Right lobe of liver (tissue), 6 donors: Measurements from ENCODE around the gene NEB. TPM values are rescaled to one million over a fixed set of nuclear protein-coding genes. Genes with fewer than 3 reads are reported as not detected.

Experiments
- ATAC-seq, 4 donors: fragments of 200-7000 bp; cut with Tn5 transposase; one replicate each; pipeline ENCODE4 v1.9.1; 2020; ENCODE audit warnings: mild to moderate bottlenecking in 4 of 4, moderate library complexity in 4 of 4
- DNase-seq, 3 donors: peaks; one replicate each; pipeline ENCODE4 v3.0.0-alpha.2; 2020
- H3K27ac ChIP-seq, 3 donors: fragments of 200-600 bp; one replicate each; pipeline ENCODE4 v1.8.0; 2022
- H3K27me3 ChIP-seq, 2 donors: fragments of 200-600 bp; one replicate each; pipeline ENCODE4 v1.8.0; 2022
- H3K36me3 ChIP-seq, 4 donors: fragments of 200-600 bp; sonication (generic) in 1 of 4; one replicate each; pipeline versions ENCODE4 v1.5.1 to v1.8.0; 2017 to 2022; ENCODE audit warnings: control low read depth in 1 of 4
- H3K4me1 ChIP-seq, 4 donors: fragments of 200-600 bp; sonication (generic) in 1 of 4; one replicate each; pipeline versions ENCODE4 v1.5.1 to v1.8.0; 2017 to 2022; ENCODE audit warnings: control low read depth in 1 of 4
- H3K4me3 ChIP-seq, 3 donors: fragments of 200-600 bp; one replicate each; pipeline ENCODE4 v1.8.0; 2022
- H3K9me3 ChIP-seq, 4 donors: fragments of 200-600 bp; sonication (generic) in 1 of 4; one replicate each; pipeline versions ENCODE4 v1.5.1 to v1.8.0; 2017 to 2022; ENCODE audit warnings: control low read depth in 1 of 4
- POLR2A ChIP-seq: fragments of 450-650 bp; IDR thresholded peaks from one replicate; pipeline ENCODE4 v1.6.1; 2017; ENCODE audit warnings: antibody characterized with exemption, mild to moderate bottlenecking
- WGBS: methylation state at CpG from one replicate; pipeline ENCODE4 v1.1.6; 2018; ENCODE audit warnings: low coverage, low lambda C conversion rate; ENCODE audit not compliant: insufficient coverage; ENCODE audit errors: missing lambda C conversion rate; 5-methylcytosine and 5-hydroxymethylcytosine counted together
- intact Hi-C, 2 donors: fragments of 100-400 bp; cut with DNase I; formaldehyde crosslinking; loops; one replicate each; pipeline versions ENCODE4 v1.11.2 to v1.14.1; 2022
- total RNA-seq, 6 experiments: library from RNA; depleted of rRNA in 2 of 6; stranded (reverse); fragments of >200 nt in 2 of 6; fragmentation: NEBNext Ultra II Directional in 3 of 6; extraction: Animal tissue kit (Norgen Biotek cat#: 25700) in 3 of 6; gene quantifications; one replicate each; pipeline versions ENCODE4 v1.1.0 to v1.2.4, GENCODE V29; 2016 to 2023
- TF ChIP-seq, protein P1 (sequence below), 4 donors: fragments of 200-600 bp in 3 of 4; fragments of 450-650 bp in 1 of 4; IDR thresholded peaks; one replicate each; pipeline versions ENCODE4 v1.5.1 to v1.8.0; 2016 to 2022; ENCODE audit warnings: antibody characterized with exemption in 4 of 4, mild to moderate bottlenecking in 2 of 4
- donor health status: DM: no; HTN: yes; CAD: no.
- donor health status: DM: no; HTN: no; CAD: no.
- donor health status: DM: no; HTN: no; CAD: no.
- donor health status: DM: no; HTN: yes; CAD: no.
- donor health status: DM: no; HTN: yes; CAD: no.

The NEB gene
- total RNA-seq, 6 experiments from 2014 or later: 1.3 to 23.1 (median 9.2) TPM

DNA sequence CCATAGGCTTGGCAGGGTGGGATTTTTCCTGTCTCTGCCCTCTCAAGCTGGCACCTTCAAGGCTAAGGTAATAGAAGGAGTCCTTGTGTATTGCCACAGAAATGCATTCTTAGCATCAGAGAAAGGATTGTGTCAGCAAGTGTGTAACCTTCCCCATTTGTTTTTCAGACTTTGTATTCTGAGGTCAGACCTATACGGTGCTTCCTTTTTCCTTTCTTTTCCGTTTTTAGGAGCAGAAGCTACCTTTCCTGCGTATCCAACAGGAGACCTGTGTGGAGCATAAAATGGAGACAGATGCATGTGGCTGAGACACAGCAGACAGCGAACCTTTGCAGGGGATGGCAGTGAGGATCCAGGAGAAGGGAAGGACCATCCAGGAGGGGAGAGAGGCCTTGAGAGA lies 47.4 kb upstream of the NEB start:
- no peaks in the 10 kb centered on the region for H3K27me3 ChIP-seq
- no peak overlapping the region for H3K4me3 ChIP-seq
- peaks cover 0 to 8% (median 0%) of the 10 kb centered on the region in 4 donors for H3K36me3 ChIP-seq
- intact Hi-C loops: no loop called here
- H3K9me3 ChIP-seq: no peaks in the 10 kb centered on the region
- no peak overlapping the region for H3K27ac ChIP-seq
- ATAC-seq: no peak
- 73% methylated on average over 3 of the region's 4 CpGs for WGBS
- H3K4me1 ChIP-seq: no peaks in the 10 kb centered on the region
- TF ChIP-seq, protein P1, sequence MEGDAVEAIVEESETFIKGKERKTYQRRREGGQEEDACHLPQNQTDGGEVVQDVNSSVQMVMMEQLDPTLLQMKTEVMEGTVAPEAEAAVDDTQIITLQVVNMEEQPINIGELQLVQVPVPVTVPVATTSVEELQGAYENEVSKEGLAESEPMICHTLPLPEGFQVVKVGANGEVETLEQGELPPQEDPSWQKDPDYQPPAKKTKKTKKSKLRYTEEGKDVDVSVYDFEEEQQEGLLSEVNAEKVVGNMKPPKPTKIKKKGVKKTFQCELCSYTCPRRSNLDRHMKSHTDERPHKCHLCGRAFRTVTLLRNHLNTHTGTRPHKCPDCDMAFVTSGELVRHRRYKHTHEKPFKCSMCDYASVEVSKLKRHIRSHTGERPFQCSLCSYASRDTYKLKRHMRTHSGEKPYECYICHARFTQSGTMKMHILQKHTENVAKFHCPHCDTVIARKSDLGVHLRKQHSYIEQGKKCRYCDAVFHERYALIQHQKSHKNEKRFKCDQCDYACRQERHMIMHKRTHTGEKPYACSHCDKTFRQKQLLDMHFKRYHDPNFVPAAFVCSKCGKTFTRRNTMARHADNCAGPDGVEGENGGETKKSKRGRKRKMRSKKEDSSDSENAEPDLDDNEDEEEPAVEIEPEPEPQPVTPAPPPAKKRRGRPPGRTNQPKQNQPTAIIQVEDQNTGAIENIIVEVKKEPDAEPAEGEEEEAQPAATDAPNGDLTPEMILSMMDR (IDR thresholded peaks at IDR 0.05): no peak
- TF ChIP-seq POLR2A: no peak
- DNase-seq: no peak

- no peak for ATAC-seq
- DNase-seq: no peak
- H3K9me3 ChIP-seq: no peaks in the 10 kb centered on the region
- no peak for TF ChIP-seq POLR2A
- TF ChIP-seq, protein P1 (IDR thresholded peaks at IDR 0.05): no peak
- H3K27me3 ChIP-seq: no peaks in the 10 kb centered on the region
- no peak overlapping the region for H3K4me3 ChIP-seq
- intact Hi-C loops: no loop called here
- peaks cover 0 to 14% (median 0%) of the 10 kb centered on the region in 4 donors for H3K36me3 ChIP-seq
- H3K4me1 ChIP-seq: no peaks in the 10 kb centered on the region
- no peak overlapping the region for H3K27ac ChIP-seq
These were observed 46.7 kb upstream of the NEB start for GRCh38 chr2:151780938-151781337.

GRCh38 chr2:151777935-151778334 lies 43.7 kb upstream of the NEB start:
- DNase-seq: no peak
- intact Hi-C loops: no loop called here
- Histone ChIP-seq H3K9me3 (no peaks in the 10 kb centered on the region), H3K4me1 (no peaks in the 10 kb centered on the region), H3K27me3 (no peaks in the 10 kb centered on the region), H3K36me3 (peaks cover 0 to 15% (median 0%) of the 10 kb centered on the region in 4 donors), H3K27ac (no peak overlapping the region), H3K4me3 (no peak overlapping the region)
- no peak for TF ChIP-seq POLR2A
- TF ChIP-seq, protein P1 (IDR thresholded peaks at IDR 0.05): no peak
- whole genome bisulfite sequencing: 78% methylated on average over 2 of the region's 2 CpGs
- ATAC-seq: no peak

- no peaks in the 10 kb centered on the region for H3K4me1 ChIP-seq
- no peak for DNase-seq
- intact Hi-C loops: no loop called here
- no peaks in the 10 kb centered on the region for H3K9me3 ChIP-seq
- H3K27ac ChIP-seq: no peak overlapping the region
- H3K27me3 ChIP-seq: no peaks in the 10 kb centered on the region
- no peak overlapping the region for H3K4me3 ChIP-seq
- ATAC-seq: no peak
- peaks cover 0 to 15% (median 0%) of the 10 kb centered on the region in 4 donors for H3K36me3 ChIP-seq
- WGBS: 100% methylated on average over 2 of the region's 3 CpGs
- TF ChIP-seq, protein P1 (IDR thresholded peaks at IDR 0.05): no peak
- TF ChIP-seq POLR2A: no peak
These were observed 43.2 kb upstream of the NEB start for GRCh38 chr2:151777487-151777886.

GRCh38 chr2:151776367-151776766 lies 42.1 kb upstream of the NEB start:
- DNase-seq: no peak

More at GRCh38 chr2:151776367-151776766, 42.1 kb upstream of the NEB start:
- Histone ChIP-seq H3K4me1 (no peaks in the 10 kb centered on the region), H3K36me3 (peaks cover 0 to 10% (median 0%) of the 10 kb centered on the region in 4 donors), H3K27ac (no peak overlapping the region), H3K27me3 (no peaks in the 10 kb centered on the region), H3K9me3 (no peaks in the 10 kb centered on the region), H3K4me3 (no peak overlapping the region)
- WGBS: 100% methylated on average over 1 of the region's 1 CpG
- intact Hi-C loops: no loop called here
- TF ChIP-seq POLR2A: no peak
- TF ChIP-seq, protein P1 (IDR thresholded peaks at IDR 0.05): no peak
- ATAC-seq: no peak
